ENCODE results near the gene XYLT1.

The XYLT1 gene

GRCh38 chr16:17403859-17404545 lies 66.8 kb downstream of the XYLT1 start:
- TF ChIP-seq CTCF (IDR thresholded peaks at IDR 0.05; ENCODE audit: poor library complexity, severe bottlenecking): no peak
- H3K36me3 ChIP-seq (ENCODE audit: low read depth): no peaks in the 10 kb centered on the region
- H3K27me3 ChIP-seq (ENCODE audit: insufficient read depth, poor library complexity, severe bottlenecking): no peaks in the 10 kb centered on the region
- no peak for DNase-seq (ENCODE audit: low spot score)
- ATAC-seq (ENCODE audit: low read depth): no peak
- H3K4me3 ChIP-seq (ENCODE audit: severe bottlenecking): no peak overlapping the region
- no peaks in the 10 kb centered on the region for H3K9me3 ChIP-seq (ENCODE audit: severe bottlenecking)
- H3K4me1 ChIP-seq (ENCODE audit: insufficient read depth, poor library complexity, severe bottlenecking): peaks cover 3% of the 10 kb centered on the region
- no peak overlapping the region for H3K27ac ChIP-seq (ENCODE audit: poor library complexity, severe bottlenecking)

GRCh38 chr16:17403156-17403809 lies 67.5 kb downstream of the XYLT1 start:
- Histone ChIP-seq H3K27ac (ENCODE audit: poor library complexity, severe bottlenecking) (no peak overlapping the region), H3K27me3 (ENCODE audit: insufficient read depth, poor library complexity, severe bottlenecking) (no peaks in the 10 kb centered on the region), H3K9me3 (ENCODE audit: severe bottlenecking) (no peaks in the 10 kb centered on the region), H3K4me1 (ENCODE audit: insufficient read depth, poor library complexity, severe bottlenecking) (peaks cover 3% of the 10 kb centered on the region), H3K4me3 (ENCODE audit: severe bottlenecking) (no peak overlapping the region), H3K36me3 (ENCODE audit: low read depth) (no peaks in the 10 kb centered on the region)
- no peak for ATAC-seq (ENCODE audit: low read depth)
- DNase-seq (ENCODE audit: low spot score): no peak
- TF ChIP-seq CTCF (IDR thresholded peaks at IDR 0.05; ENCODE audit: poor library complexity, severe bottlenecking): no peak

- Histone ChIP-seq H3K4me3 (ENCODE audit: severe bottlenecking) (no peak overlapping the region), H3K27ac (ENCODE audit: poor library complexity, severe bottlenecking) (no peak overlapping the region), H3K4me1 (ENCODE audit: insufficient read depth, poor library complexity, severe bottlenecking) (no peaks in the 10 kb centered on the region), H3K9me3 (ENCODE audit: severe bottlenecking) (no peaks in the 10 kb centered on the region), H3K36me3 (ENCODE audit: low read depth) (no peaks in the 10 kb centered on the region), H3K27me3 (ENCODE audit: insufficient read depth, poor library complexity, severe bottlenecking) (no peaks in the 10 kb centered on the region)
- TF ChIP-seq CTCF (IDR thresholded peaks at IDR 0.05; ENCODE audit: poor library complexity, severe bottlenecking): no peak
- no peak for DNase-seq (ENCODE audit: low spot score)
- no peak for ATAC-seq (ENCODE audit: low read depth)
These were observed 73.3 kb downstream of the XYLT1 start for GRCh38 chr16:17397499-17397891.

GRCh38 chr16:17396762-17397498 lies 73.8 kb downstream of the XYLT1 start:
- Histone ChIP-seq H3K4me1 (ENCODE audit: insufficient read depth, poor library complexity, severe bottlenecking) (no peaks in the 10 kb centered on the region), H3K4me3 (ENCODE audit: severe bottlenecking) (no peak overlapping the region), H3K9me3 (ENCODE audit: severe bottlenecking) (no peaks in the 10 kb centered on the region), H3K36me3 (ENCODE audit: low read depth) (no peaks in the 10 kb centered on the region), H3K27me3 (ENCODE audit: insufficient read depth, poor library complexity, severe bottlenecking) (no peaks in the 10 kb centered on the region), H3K27ac (ENCODE audit: poor library complexity, severe bottlenecking) (no peak overlapping the region)
- TF ChIP-seq CTCF (IDR thresholded peaks at IDR 0.05; ENCODE audit: poor library complexity, severe bottlenecking): no peak
- ATAC-seq (ENCODE audit: low read depth) (no peak), DNase-seq (ENCODE audit: low spot score) (no peak)
